Mesenchymal stem cell (in vitro differentiated cells and primary cell): ENCODE measurements around the gene PCYT1B.

Experiments
- DNase-seq: peaks from one replicate; pipeline ENCODE4 v3.0.0-alpha.2; 2013
- H2AFZ ChIP-seq: one replicate; pipeline ENCODE4 v1.6.1; 2013; ENCODE audit warnings: low read depth, mild to moderate bottlenecking, control low read depth, inconsistent platforms, low read length, moderate library complexity
- H2AK5ac ChIP-seq: 2 replicates; pipeline ENCODE4 v1.6.1; 2013; ENCODE audit warnings: low read length, moderate library complexity, mild to moderate bottlenecking, inconsistent platforms; ENCODE audit not compliant: severe bottlenecking
- H2BK120ac ChIP-seq: one replicate; pipeline ENCODE4 v1.6.1; 2013; ENCODE audit warnings: low read depth, mild to moderate bottlenecking, inconsistent platforms, low read length, moderate library complexity
- H2BK12ac ChIP-seq, 2 experiments: one replicate each; pipeline ENCODE4 v1.6.1; 2013; ENCODE audit warnings: inconsistent platforms in 2 of 2, low read length in 2 of 2, mild to moderate bottlenecking in 2 of 2, moderate library complexity in 2 of 2, control low read depth in 1 of 2
- H2BK15ac ChIP-seq: one replicate; pipeline ENCODE4 v1.6.1; 2013; ENCODE audit warnings: mild to moderate bottlenecking, low read depth, inconsistent platforms; ENCODE audit not compliant: poor library complexity, severe bottlenecking
- H2BK5ac ChIP-seq: 2 replicates; pipeline ENCODE4 v1.6.1; 2013; ENCODE audit warnings: low read depth, mild to moderate bottlenecking, low read length, control low read depth, inconsistent platforms; ENCODE audit not compliant: poor library complexity, severe bottlenecking
- H3K14ac ChIP-seq, 2 experiments: one replicate each; pipeline ENCODE4 v1.6.1; 2013; ENCODE audit warnings: inconsistent platforms in 2 of 2, low read length in 2 of 2, control low read depth in 1 of 2, mild to moderate bottlenecking in 1 of 2, moderate library complexity in 1 of 2
- H3K18ac ChIP-seq, 2 experiments: one replicate each; pipeline ENCODE4 v1.6.1; 2013; ENCODE audit warnings: inconsistent platforms in 2 of 2, low read length in 2 of 2, control low read depth in 1 of 2, low read depth in 1 of 2, mild to moderate bottlenecking in 1 of 2
- H3K23ac ChIP-seq, 2 experiments: one replicate each; pipeline ENCODE4 v1.6.1; 2013; ENCODE audit warnings: inconsistent platforms in 2 of 2, low read length in 2 of 2, mild to moderate bottlenecking in 2 of 2, moderate library complexity in 2 of 2, control low read depth in 1 of 2
- H3K27ac ChIP-seq: 2 replicates; pipeline ENCODE4 v1.5.1; 2013; ENCODE audit warnings: mild to moderate bottlenecking, moderate library complexity, low read length, control low read depth, inconsistent platforms; ENCODE audit not compliant: poor library complexity, severe bottlenecking
- H3K27me3 ChIP-seq, 2 experiments: 2 replicates each; pipeline versions ENCODE4 v1.6.1 to v1.7.0; 2013; ENCODE audit warnings: low read length in 2 of 2, mild to moderate bottlenecking in 2 of 2, moderate library complexity in 2 of 2, control low read depth in 1 of 2, inconsistent platforms in 1 of 2; ENCODE audit not compliant: control insufficient read depth in 1 of 2, insufficient read depth in 1 of 2
- H3K36me3 ChIP-seq, 2 experiments: 2 replicates each; pipeline versions ENCODE4 v1.6.1 to v1.7.0; 2013; ENCODE audit warnings: low read length in 2 of 2, control low read depth in 1 of 2, inconsistent platforms in 1 of 2, low read depth in 1 of 2, mild to moderate bottlenecking in 1 of 2; ENCODE audit not compliant: insufficient read depth in 2 of 2, control insufficient read depth in 1 of 2
- H3K4ac ChIP-seq, 2 experiments: one replicate each; pipeline ENCODE4 v1.6.1; 2013; ENCODE audit warnings: inconsistent platforms in 2 of 2, low read length in 2 of 2, mild to moderate bottlenecking in 2 of 2, moderate library complexity in 2 of 2, control low read depth in 1 of 2, low read depth in 1 of 2
- H3K4me1 ChIP-seq: 2 replicates; pipeline ENCODE4 v1.6.1; 2013; ENCODE audit warnings: low read depth, low read length, control low read depth; ENCODE audit not compliant: control insufficient read depth, insufficient read depth
- H3K4me2 ChIP-seq: 2 replicates; pipeline ENCODE4 v1.6.1; 2013; ENCODE audit warnings: low read length, mild to moderate bottlenecking, inconsistent platforms; ENCODE audit not compliant: poor library complexity, severe bottlenecking
- H3K4me3 ChIP-seq, 2 experiments: 2 replicates each; pipeline versions ENCODE4 v1.5.1 to v1.7.0; 2013; ENCODE audit warnings: low read length in 2 of 2, mild to moderate bottlenecking in 2 of 2, control low read depth in 1 of 2, low read depth in 1 of 2; ENCODE audit not compliant: insufficient read depth in 1 of 2
- H3K79me1 ChIP-seq: replicated peaks from 2 replicates; pipeline ENCODE4 v1.6.1; 2013; ENCODE audit warnings: mild to moderate bottlenecking, control low read depth, low read length, inconsistent platforms; ENCODE audit not compliant: poor library complexity, severe bottlenecking
- H3K9ac ChIP-seq: 2 replicates; pipeline ENCODE4 v1.7.0; 2013; ENCODE audit warnings: mild to moderate bottlenecking, low read length, moderate library complexity
- H3K9me3 ChIP-seq: 2 replicates; pipeline ENCODE4 v1.7.0; 2013; ENCODE audit warnings: mild to moderate bottlenecking, low read length; ENCODE audit not compliant: control insufficient read depth
- H4K8ac ChIP-seq: one replicate; pipeline ENCODE4 v1.6.1; 2013; ENCODE audit warnings: inconsistent platforms, mild to moderate bottlenecking, low read length, moderate library complexity
- H4K91ac ChIP-seq: one replicate; pipeline ENCODE4 v1.6.1; 2013; ENCODE audit warnings: mild to moderate bottlenecking, low read length, inconsistent platforms
- WGBS: methylation state at CpG from one replicate; pipeline ENCODE4 v1.1.7; 2013; ENCODE audit warnings: mixed read lengths; 5-methylcytosine and 5-hydroxymethylcytosine counted together

The PCYT1B gene

DNA sequence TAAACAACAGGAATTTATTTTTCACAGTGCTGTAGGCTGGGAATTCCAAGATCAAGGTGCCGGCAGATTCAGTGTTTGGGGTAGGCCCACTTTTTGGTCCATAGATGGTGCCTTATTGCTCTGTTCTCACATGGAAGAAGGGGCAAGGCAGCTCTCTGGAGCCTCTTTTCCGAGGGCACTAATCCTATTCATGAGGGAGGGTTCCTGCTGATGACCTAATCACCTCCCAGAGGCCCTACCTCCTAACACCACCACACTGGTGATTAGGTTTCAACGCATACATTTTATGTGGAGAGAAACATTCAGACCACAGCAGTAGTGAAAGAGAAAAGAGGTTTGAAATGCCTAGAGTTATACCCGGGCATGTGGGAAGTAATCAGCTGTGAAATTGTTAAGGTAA, 45.2 kb upstream of the PCYT1B start:
- Histone ChIP-seq H3K79me1 (peaks cover 1% of the 10 kb centered on the region), H4K8ac (no peak overlapping the region), H2BK12ac (no peak overlapping the region), H3K14ac (no peak overlapping the region), H3K23ac (no peak overlapping the region), H3K36me3 (no peaks in the 10 kb centered on the region), H3K9me3 (no peaks in the 10 kb centered on the region), H3K9ac (no peak overlapping the region), H2BK120ac (no peak overlapping the region), H3K4ac (no peak overlapping the region), H3K27me3 (no peaks in the 10 kb centered on the region), H2AK5ac (no peak overlapping the region), H2AFZ (no peak overlapping the region), H4K91ac (no peak overlapping the region), H3K4me1 (no peaks in the 10 kb centered on the region), H3K18ac (no peak overlapping the region), H3K4me3 (no peak overlapping the region), H3K27ac (no peak overlapping the region), H2BK5ac (no peak overlapping the region), H2BK15ac (no peak overlapping the region), H3K4me2 (no peak overlapping the region)
- WGBS, result 81% methylated on average over 2 of the region's 4 CpGs
- no peak for DNase-seq

DNA sequence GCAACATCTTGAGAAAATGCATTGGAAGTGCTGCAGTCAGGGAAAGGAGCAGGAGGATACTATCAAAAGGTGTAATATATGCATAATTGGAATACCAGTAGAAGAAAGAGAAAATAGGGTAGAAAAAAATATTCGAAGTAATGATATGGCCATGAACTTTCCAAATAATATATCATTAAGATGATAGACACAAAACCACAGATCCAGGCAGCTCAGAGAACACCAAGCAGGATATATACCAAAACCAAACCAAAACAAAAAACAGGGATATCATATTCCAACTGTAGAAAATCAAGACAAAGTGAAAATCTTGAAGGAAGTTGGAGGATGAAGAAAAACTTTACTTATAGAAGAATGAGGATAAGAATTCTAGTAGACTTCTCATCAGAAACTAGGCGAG, 36.9 kb upstream of the PCYT1B start:
- H3K4me2 ChIP-seq, result no peak overlapping the region
- no peak overlapping the region for H3K9ac ChIP-seq
- H2BK120ac ChIP-seq, result no peak overlapping the region
- no peak for DNase-seq
- no peak overlapping the region for H2BK5ac ChIP-seq
- no peak overlapping the region for H3K4ac ChIP-seq
- no peak overlapping the region for H3K23ac ChIP-seq
- H2AFZ ChIP-seq, result no peak overlapping the region
- H3K27me3 ChIP-seq, result peaks cover 0 to 8% of the 10 kb centered on the region in 2 experiments
- no peak overlapping the region for H2BK15ac ChIP-seq
- H3K4me1 ChIP-seq, result no peaks in the 10 kb centered on the region
- no peaks in the 10 kb centered on the region for H3K36me3 ChIP-seq
- no peak overlapping the region for H4K91ac ChIP-seq
- no peak overlapping the region for H3K27ac ChIP-seq
- no peaks in the 10 kb centered on the region for H3K79me1 ChIP-seq
- H4K8ac ChIP-seq, result no peak overlapping the region
- no peak overlapping the region for H3K18ac ChIP-seq
- H3K9me3 ChIP-seq, result no peaks in the 10 kb centered on the region
- H3K14ac ChIP-seq, result no peak overlapping the region
- no peak overlapping the region for H3K4me3 ChIP-seq
- no peak overlapping the region for H2BK12ac ChIP-seq
- no peak overlapping the region for H2AK5ac ChIP-seq
- no CpG with 5 or more reads among the region's 2 CpGs for WGBS

DNA sequence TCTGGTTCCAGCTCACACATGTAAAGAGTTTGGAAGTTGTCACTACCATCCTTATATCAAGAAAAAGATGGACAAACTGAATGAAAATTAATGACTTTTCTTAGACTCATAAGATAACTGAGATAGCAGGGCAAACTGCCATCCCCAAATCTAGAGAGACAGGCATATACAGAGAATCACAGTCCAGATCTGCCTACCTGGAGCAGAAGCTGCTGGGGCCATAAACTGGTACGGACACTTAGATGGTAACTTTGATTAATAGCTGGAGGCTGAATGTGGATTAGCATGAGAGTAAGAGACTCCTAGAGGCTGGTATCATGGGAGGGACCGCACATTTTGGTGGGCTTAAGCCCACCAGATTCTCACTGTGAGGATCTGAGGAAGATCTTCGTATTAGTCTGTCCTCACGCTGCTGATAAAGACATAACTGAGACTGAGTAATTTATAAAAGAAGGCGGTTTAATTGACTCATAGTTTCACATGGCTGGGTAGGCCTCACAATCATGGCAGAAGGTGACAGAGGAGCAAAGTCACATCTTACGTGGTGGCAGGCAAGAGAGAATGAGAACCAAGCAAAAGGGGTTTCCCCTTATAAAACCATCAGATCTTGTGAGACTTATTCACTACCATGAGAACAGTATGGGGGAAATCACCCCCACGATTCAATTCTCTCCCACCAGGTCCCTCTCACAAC, 35.7 kb upstream of the PCYT1B start:
- H3K27ac ChIP-seq, result no peak overlapping the region
- no peak for DNase-seq
- H3K27me3 ChIP-seq, result peaks cover 0 to 15% of the 10 kb centered on the region in 2 experiments
- H3K4ac ChIP-seq, result no peak overlapping the region
- no peak overlapping the region for H3K9ac ChIP-seq
- no peak overlapping the region for H4K8ac ChIP-seq
- H2AFZ ChIP-seq, result no peak overlapping the region
- no peak overlapping the region for H4K91ac ChIP-seq
- H3K79me1 ChIP-seq, result no peaks in the 10 kb centered on the region
- no peak overlapping the region for H2BK15ac ChIP-seq
- no peak overlapping the region for H3K18ac ChIP-seq
- no peak overlapping the region for H3K4me3 ChIP-seq
- no peak overlapping the region for H3K14ac ChIP-seq
- H3K4me1 ChIP-seq, result no peaks in the 10 kb centered on the region
- no peak overlapping the region for H2AK5ac ChIP-seq
- no peak overlapping the region for H2BK12ac ChIP-seq
- H3K4me2 ChIP-seq, result no peak overlapping the region
- H2BK120ac ChIP-seq, result no peak overlapping the region
- H3K23ac ChIP-seq, result no peak overlapping the region
- no peaks in the 10 kb centered on the region for H3K9me3 ChIP-seq
- WGBS, result 91% methylated on average over 5 of the region's 7 CpGs
- no peaks in the 10 kb centered on the region for H3K36me3 ChIP-seq
- no peak overlapping the region for H2BK5ac ChIP-seq

DNA sequence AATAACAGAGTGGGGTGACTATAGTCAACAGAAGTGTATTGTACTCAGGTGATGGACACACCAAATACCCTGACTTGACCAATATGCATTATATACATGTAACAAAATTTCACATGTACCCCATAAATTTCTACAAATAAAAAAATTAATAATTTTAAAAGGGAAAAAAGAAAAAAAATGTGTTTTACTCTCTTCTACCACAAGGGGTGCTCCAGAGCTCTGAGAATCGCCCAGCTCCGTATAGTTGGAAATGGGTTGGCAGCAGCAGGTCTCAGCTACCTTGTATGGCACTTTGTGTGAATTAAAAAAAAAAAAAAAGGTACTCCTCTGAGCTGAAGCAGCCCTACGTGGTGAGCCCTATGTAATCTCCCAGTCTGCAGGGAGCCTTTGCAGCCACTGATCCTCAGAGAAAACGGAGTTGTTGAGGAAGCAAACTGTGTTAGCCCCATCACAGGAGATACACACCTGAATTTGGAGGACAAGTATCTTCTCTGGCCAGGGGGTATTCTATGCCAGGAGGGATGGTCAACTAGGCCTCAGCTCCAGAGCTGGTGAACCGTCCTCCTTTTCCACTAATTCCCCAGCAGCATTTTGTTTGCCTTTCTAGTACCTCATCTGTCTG, 29.4 kb upstream of the PCYT1B start:
- Histone ChIP-seq H3K9me3 (no peaks in the 10 kb centered on the region), H2BK15ac (no peak overlapping the region), H2AK5ac (no peak overlapping the region), H3K27ac (no peak overlapping the region), H2BK5ac (no peak overlapping the region), H3K36me3 (no peaks in the 10 kb centered on the region), H3K4me2 (no peak overlapping the region), H3K9ac (no peak overlapping the region), H3K27me3 (peaks cover 0 to 18% of the 10 kb centered on the region in 2 experiments), H3K23ac (no peak overlapping the region), H3K18ac (no peak overlapping the region), H3K79me1 (no peaks in the 10 kb centered on the region), H2AFZ (no peak overlapping the region), H3K4me3 (no peak overlapping the region), H3K14ac (no peak overlapping the region), H3K4ac (no peak overlapping the region), H4K8ac (no peak overlapping the region), H2BK120ac (no peak overlapping the region), H2BK12ac (no peak overlapping the region), H3K4me1 (no peaks in the 10 kb centered on the region), H4K91ac (no peak overlapping the region)
- 37% methylated on average over 5 of the region's 5 CpGs for WGBS
- peak; percentile 9 for DNase-seq
